ENCODE measurements around the gene SF3B1. TPM values are rescaled to one million over a fixed set of nuclear protein-coding genes. Genes with fewer than 3 reads are reported as not detected.
A peak's percentile ranks its signal among the peaks of the same experiment; 100 is the strongest.

The SF3B1 gene
- total and polyA plus RNA-seq, 10 of the 15 experiments (the other 5 are each of a cell fraction or from before 2014, with no cell fraction given), result 163 to 565 (median 239) TPM

- TF ChIP-seq BHLHE40 (IDR thresholded peaks at IDR 0.05; ENCODE audit: borderline replicate concordance in 1 of 2, low read depth in 2 of 2, low read length in 1 of 2), result 0 out of 4 replicates have a peak, but pooled peaks of 1 of the 2 experiments have one; percentile 21
- TF ChIP-seq MEF2A (IDR thresholded peaks at IDR 0.05; ENCODE audit: insufficient read depth, low read depth, low read length), result 0 out of 2 replicates have a peak, but pooled peaks have one; percentile 55
- no peak for TF ChIP-seq NBN (IDR thresholded peaks at IDR 0.05)
- no peak for TF ChIP-seq NFXL1 (IDR thresholded peaks at IDR 0.05; ENCODE audit: borderline replicate concordance)
- TF ChIP-seq MTA2 (IDR thresholded peaks at IDR 0.05; ENCODE audit: low read depth), result peak; percentile 88
- TF ChIP-seq SIN3A (IDR thresholded peaks at IDR 0.05; ENCODE audit: low read depth, low read length), result no peak
- no peak for TF ChIP-seq RB1 (IDR thresholded peaks at IDR 0.05; ENCODE audit: borderline replicate concordance)
- TF ChIP-seq IKZF1 (conservative IDR thresholded peaks at IDR 0.05), result peak; percentile 38; the same call in 1 of the 2 replicates
- TF ChIP-seq JUNB (IDR thresholded peaks at IDR 0.05), result peak; percentile 91
- peak in 1 of 2 experiments; percentile 38; a peak in 1 of 4 replicates for TF ChIP-seq EP300 (IDR thresholded peaks at IDR 0.05; ENCODE audit: borderline replicate concordance in 1 of 2, control insufficient read depth in 1 of 2, low read depth in 2 of 2, low read length in 2 of 2)
- TF ChIP-seq KDM1A (IDR thresholded peaks at IDR 0.05; ENCODE audit: borderline replicate concordance), result no peak
- no peak for TF ChIP-seq MLLT1 (IDR thresholded peaks at IDR 0.05)
- TF ChIP-seq YY1 (IDR thresholded peaks at IDR 0.05; ENCODE audit: low read depth, low read length), result no peak
- TF ChIP-seq MYB (IDR thresholded peaks at IDR 0.05; ENCODE audit: borderline replicate concordance, low read depth, low read length), result no peak
- no peak for TF ChIP-seq ZBTB4 (CRISPR knock-in tag; IDR thresholded peaks at IDR 0.05)
- TF ChIP-seq RAD51 (IDR thresholded peaks at IDR 0.05), result no peak
- TF ChIP-seq SREBF2 (IDR thresholded peaks at IDR 0.05; ENCODE audit: low read length), result no peak
- 0 out of 2 replicates have a peak, but pooled peaks have one; percentile 22 for TF ChIP-seq TCF12 (IDR thresholded peaks at IDR 0.05; ENCODE audit: low read depth, low read length)
- TF ChIP-seq ZZZ3 (IDR thresholded peaks at IDR 0.05; ENCODE audit: control insufficient read depth, insufficient read length, low read depth), result no peak
- no peak for TF ChIP-seq HDAC2 (IDR thresholded peaks at IDR 0.05)
- TF ChIP-seq CBX5 (IDR thresholded peaks at IDR 0.05; ENCODE audit: low read depth), result no peak
- no peak for TF ChIP-seq E4F1 (IDR thresholded peaks at IDR 0.05; ENCODE audit: borderline replicate concordance, partially characterized antibody)
- peak; percentile 92 for TF ChIP-seq RUNX3 (IDR thresholded peaks at IDR 0.05; ENCODE audit: low read length)
- TF ChIP-seq ATF7 (IDR thresholded peaks at IDR 0.05; ENCODE audit: low read depth), result 0 out of 2 replicates have a peak, but pooled peaks have one; percentile 21
- peak in 1 of 2 experiments; percentile 18; a peak in 1 of 4 replicates for TF ChIP-seq ETV6 (conservative IDR thresholded peaks at IDR 0.05 in 1 of 2, IDR thresholded peaks at IDR 0.05 in 1 of 2; ENCODE audit: borderline replicate concordance in 1 of 2, low read depth in 1 of 2)
Observed at GRCh38 chr2:197360744-197361156, 74.1 kb downstream of the SF3B1 start (continued).

Measured in GM12878 (cell line).